Caki2 (cell line): ENCODE results near the gene ARHGDIB. TPM values are rescaled to one million over a fixed set of nuclear protein-coding genes. Genes with fewer than 3 reads are reported as not detected.

Experiments used
- DNase-seq: peaks from one replicate; pipeline ENCODE4 v3.0.0-alpha.2; 2015; ENCODE audit warnings: low read depth
- in situ Hi-C: cut with HindIII; loops from 2 replicates; pipeline ENCODE4 v1.10.0; 2016; ENCODE audit warnings: low sequenced_read_pairs, low pct_unique_long_range_greater_than_20kb, mixed read lengths
- total RNA-seq: library from RNA; depleted of rRNA; stranded (reverse); fragments of >200 nt; shearing (Covaris generic); gene quantifications from 2 replicates; pipeline ENCODE4 v1.2.3, GENCODE V29; 2014; ENCODE audit warnings: low replicate concordance

ARHGDIB gene
- total RNA-seq, 1 experiment from 2014 or later, result 11.8 TPM

- DNase-seq, result no peak
Observed at GRCh38 chr12:14960548-14961465, 594 bp downstream of the ARHGDIB start.

GRCh38 chr12:14959916-14960496 lies 1.4 kb downstream of the ARHGDIB start:
- in situ Hi-C loops, result no loop called here

More at GRCh38 chr12:14960548-14961465, 594 bp downstream of the ARHGDIB start:
- in situ Hi-C loops, result no loop called here

GRCh38 chr12:14959463-14959862 lies 1.9 kb downstream of the ARHGDIB start:
- in situ Hi-C loops, result no loop called here
- no peak for DNase-seq

More at GRCh38 chr12:14959916-14960496, 1.4 kb downstream of the ARHGDIB start:
- DNase-seq, result no peak

- no peak for DNase-seq
- in situ Hi-C loops, result no loop called here
Observed at GRCh38 chr12:14959126-14959440, 2.3 kb downstream of the ARHGDIB start.

- DNase-seq, result no peak
- in situ Hi-C loops, result no loop called here
Observed at GRCh38 chr12:14958361-14959125, 2.9 kb downstream of the ARHGDIB start.

DNA sequence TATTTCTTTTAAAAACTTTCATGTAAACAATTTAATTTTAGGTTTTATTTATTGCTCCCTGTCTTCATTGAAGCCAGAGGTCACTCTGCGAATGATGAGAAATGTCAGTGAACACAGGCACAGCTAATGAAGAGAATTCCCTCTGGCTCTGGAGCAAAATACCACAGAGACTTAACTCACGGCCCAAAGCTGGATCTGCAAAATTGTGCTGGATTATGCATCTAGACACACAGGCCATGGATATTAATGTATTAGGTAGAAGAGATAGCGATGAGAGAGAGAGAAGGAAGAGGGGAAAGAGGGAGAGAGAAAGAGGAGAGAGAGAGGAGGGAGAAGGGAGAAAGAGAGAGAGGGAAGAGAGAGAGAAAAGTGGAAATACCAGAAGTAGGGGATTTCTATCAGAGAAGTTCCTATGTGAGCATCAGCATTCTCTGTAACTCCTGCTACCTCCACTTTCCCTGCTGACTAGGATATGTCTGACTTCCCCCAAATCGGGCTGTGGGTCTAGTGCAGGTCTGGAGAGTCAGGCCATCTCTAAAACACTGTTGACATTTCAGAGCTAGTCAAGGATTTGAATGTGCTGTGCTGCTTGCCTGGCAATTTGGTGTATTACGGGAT lies 3.7 kb downstream of the ARHGDIB start:
- in situ Hi-C loops, result no loop called here
- no peak for DNase-seq

- DNase-seq, result no peak
- in situ Hi-C loops, result no loop called here
Observed at GRCh38 chr12:14956905-14957304, 4.5 kb downstream of the ARHGDIB start.

- in situ Hi-C loops, result no loop called here
- no peak for DNase-seq
Observed at GRCh38 chr12:14956024-14956891, 5.1 kb downstream of the ARHGDIB start.

- peak; percentile 21 for DNase-seq
- in situ Hi-C loops, result no loop called here
Observed at GRCh38 chr12:14954269-14954668, 7.1 kb downstream of the ARHGDIB start.

DNA sequence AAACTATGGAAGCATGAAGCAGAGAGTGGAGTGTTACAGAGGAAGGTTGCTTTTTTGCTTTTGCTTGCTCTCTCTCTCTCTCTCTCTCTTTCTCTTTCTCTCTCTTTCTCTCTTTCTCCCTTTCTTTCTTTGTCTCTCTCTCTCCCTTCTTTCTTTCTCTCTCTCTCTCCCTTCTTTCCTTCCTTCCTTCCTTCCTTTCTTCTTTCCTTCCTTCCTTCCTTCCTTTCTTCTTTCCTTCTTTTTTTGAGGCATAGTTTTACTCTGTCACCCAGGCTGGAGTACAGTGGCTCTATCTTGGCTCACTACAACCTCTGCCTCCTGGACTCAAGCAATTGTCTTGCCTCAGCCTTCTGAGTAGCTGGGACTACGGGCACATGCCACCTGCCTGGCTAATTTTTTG lies 7.6 kb downstream of the ARHGDIB start:
- DNase-seq, result no peak
- in situ Hi-C loops, result no loop called here

DNA sequence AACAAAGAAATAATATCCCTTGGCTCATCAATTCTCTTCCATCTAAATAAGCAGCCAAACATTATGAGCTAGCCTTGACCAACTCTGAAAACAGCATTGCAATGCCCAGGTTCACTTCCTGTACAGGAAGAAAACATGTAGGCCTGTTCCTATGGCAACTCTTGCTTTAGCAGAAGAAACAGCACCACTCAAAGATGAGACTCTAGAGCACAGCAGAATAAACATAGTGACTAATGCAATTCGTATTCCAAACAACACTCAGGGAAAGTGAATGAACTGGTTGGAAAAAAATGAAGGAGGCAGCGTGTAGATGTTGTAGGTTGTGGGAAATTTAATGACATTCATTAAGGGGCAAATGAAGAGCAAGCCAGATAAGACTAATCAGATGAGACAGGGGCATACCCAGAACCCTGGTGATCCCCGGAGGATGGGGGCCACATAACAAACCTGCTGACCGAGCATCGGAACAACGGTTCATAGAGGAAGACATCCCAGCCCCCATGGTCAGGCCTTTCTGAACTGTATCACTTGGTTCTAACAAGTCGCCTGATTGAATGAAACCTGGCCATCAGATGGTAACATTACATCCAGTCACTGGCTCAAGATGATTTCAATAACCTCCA lies 9.0 kb downstream of the ARHGDIB start:
- in situ Hi-C loops, result no loop called here

DNA sequence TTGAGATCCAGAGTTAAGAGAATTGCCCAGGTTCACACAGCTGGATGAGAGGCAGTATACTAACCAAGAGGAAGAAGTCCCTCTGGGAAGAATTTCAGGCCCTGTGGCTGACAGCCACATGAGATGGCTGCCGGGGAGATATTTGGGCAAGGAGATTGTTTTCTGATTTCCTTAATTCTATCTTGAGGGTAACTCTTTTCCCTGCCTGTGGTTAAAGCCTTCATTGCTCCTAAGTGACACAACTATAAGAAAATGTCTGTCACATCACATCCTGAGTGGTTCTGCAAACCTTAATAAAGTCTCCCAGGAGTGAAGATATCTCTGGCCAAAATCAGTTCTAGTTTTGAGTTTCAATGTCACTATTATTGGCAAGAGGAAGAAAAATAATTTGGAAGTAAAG lies 9.6 kb downstream of the ARHGDIB start:
- no peak for DNase-seq
- in situ Hi-C loops, result no loop called here

More for the DNA sequence above, 9.0 kb downstream of the ARHGDIB start:
- DNase-seq, result peak; percentile 79

- in situ Hi-C loops, result no loop called here
- peak; percentile 53 for DNase-seq
Observed at GRCh38 chr12:14950982-14951746, 10.2 kb downstream of the ARHGDIB start.

DNA sequence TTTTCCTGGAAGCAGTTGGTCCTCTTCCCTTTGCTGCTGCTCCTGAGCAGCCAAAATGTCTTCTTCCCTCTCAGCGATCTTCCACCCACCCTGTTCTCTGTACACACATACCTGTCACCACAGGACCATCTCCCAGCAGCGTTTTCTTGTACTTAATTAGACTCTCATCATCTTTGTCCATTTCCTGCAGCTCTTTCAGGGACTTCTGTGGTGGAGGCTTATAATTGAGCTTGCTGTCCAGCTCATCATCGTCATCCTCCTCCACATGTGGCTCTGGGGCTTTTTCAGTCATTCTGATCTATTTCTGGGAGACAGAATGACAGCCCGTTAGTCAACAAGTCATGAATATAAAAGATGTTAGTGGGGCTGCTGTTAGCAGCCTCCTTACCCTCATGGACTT lies 11.0 kb downstream of the ARHGDIB start:
- in situ Hi-C loops, result no loop called here
- DNase-seq, result no peak

DNA sequence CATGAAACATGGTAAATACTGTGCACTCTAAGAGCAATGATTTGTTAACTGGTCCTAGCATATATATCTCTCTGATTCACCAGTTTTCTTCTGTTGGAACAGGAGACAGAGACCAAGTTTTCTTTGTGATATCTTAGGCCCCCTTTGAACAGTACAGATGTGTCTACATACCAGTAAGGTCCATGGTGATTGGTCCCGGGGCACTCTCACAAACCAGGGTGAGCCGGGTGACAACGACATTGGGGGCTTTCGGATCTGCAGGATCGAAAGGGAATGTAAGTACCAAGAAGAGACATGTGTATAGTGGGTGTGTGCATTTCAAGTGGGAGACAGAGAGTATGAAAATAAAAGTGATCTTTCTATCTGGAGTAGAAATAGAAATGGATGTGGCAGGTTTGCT lies 11.8 kb downstream of the ARHGDIB start:
- DNase-seq, result no peak
- in situ Hi-C loops, result no loop called here

GRCh38 chr12:14948672-14949071 lies 12.7 kb downstream of the ARHGDIB start:
- in situ Hi-C loops, result no loop called here
- DNase-seq, result peak; percentile 36

- DNase-seq, result no peak
- in situ Hi-C loops, result no loop called here
Observed at GRCh38 chr12:14946861-14947260, 14.5 kb downstream of the ARHGDIB start.
